GM18502 (cell line): ENCODE results near the gene MBD2.
"Not testable (repeated sequence)": the region's sequence is repeated elsewhere in the genome, so short reads cannot be mapped to it uniquely, and the experiment has no call there.

Experiments used
- ATAC-seq: cut with Tn5 transposase; IDR thresholded peaks from one replicate; pipeline ENCODE4 v1.9.1; 2021; ENCODE audit warnings: mild to moderate bottlenecking; ENCODE audit not compliant: unreplicated experiment, poor library complexity

MBD2 gene

GRCh38 chr18:54155412-54155811, 69.1 kb downstream of the MBD2 start:
- no peak for ATAC-seq

DNA sequence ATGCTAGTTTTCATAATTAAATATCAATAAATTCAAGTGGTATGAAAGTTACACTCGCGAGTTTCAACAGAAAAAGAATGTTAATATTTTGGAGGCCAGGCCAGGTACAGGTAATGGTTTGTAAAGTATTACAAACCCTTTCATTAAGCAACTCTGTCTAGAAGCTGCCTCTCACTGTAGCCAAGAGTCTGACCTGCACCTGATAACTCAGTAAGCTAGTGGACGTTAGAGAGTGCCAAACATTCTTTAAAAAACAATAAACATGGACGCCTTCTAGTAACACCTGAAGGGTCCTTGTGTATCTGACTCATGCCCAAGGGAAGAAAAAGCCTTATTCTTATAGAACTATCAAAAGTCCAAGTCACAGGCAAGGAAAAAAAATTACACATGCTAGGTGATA, 70.2 kb downstream of the MBD2 start:
- ATAC-seq: no peak

DNA sequence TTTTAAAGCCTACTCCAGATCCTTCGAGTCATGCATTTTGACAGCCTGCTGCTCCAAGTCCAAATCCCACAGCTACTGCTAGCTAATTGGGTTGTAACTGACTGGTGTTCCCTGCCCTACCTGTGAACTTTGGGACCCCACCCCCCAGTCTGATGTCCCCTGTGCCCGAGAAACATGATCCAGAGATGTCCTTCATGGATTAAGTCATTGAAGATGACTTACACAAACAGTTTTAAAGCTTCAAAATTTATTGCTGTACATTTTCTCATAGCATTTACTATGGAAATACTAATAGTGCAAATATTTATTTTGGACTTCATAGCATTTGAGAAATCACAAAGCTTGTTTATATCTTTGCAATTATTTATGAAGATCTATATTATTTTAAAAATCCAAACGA, 73.1 kb downstream of the MBD2 start:
- ATAC-seq: no peak

DNA sequence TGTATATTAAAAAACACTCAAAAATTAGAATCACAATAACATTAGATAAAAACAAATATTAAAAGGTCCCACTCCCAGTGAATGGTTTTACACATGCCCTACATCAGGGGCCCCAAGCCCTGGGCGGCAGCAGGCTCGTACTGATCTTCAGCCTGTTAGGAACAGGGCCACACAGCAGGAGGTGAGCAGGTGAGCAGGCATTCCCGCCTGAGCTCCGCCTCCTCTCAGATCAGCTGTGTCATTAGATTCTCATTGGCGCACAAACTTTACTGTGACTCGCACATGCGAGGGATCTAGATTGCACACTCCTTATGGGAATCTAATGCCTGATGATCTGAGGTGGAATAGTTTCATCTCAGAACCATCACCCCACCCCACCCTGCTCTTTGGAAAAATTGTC, 74.2 kb downstream of the MBD2 start:
- ATAC-seq: no peak

DNA sequence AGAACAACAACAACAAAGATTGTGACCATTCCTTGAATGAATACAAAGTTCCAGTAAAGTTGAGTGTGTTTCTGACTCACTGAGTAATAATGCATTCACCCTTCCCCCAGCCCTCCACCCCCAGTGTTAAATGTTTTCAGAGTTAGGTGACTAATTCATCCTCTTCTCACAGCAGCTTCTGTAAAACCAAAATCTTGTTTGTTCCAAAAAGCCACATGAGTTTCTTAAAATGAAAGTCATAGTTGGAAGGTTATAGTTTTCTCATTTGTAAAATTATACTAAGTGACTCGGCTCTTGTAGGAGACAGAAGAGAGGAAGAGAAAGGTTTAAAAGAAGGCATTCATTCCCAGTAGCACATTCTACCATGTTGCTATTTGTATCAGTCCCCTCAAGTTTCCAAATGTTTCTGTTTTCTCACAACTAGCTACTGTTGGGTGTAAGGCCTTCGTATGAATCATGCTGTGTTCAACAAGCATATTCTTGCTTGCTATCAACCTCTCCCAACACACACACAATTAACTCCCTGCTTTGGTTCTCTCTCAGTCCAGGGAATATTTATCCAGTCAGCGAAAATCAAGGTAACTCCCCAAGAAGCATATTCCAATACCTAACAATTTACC, 75.3 kb downstream of the MBD2 start:
- ATAC-seq: peak; percentile 60

GRCh38 chr18:54148678-54149077, 75.8 kb downstream of the MBD2 start:
- ATAC-seq: no peak

GRCh38 chr18:54148151-54148550, 76.3 kb downstream of the MBD2 start:
- no peak for ATAC-seq

DNA sequence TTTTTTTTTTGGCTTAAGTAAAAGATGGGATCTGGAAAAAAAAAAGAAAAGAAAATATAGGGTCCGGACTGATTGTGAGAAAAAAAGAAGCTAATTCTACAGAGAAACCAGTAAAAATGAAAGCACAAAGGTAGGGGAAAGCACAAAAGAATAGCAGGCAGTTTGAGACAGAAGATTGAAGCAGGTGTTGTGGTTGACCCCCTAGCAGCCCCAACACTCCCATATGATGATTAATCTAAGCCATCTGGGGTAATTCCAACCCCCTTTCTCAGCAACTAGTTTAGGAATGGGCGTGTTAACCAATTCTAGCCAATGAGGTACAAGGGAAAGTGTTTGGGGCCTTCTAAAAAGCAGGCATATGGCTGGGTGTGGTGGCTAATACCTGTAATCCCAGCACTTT, 77.0 kb downstream of the MBD2 start:
- ATAC-seq: peak; percentile 85

GRCh38 chr18:54141041-54141608, 83.3 kb downstream of the MBD2 start:
- no peak for ATAC-seq

- no peak for ATAC-seq
Observed at GRCh38 chr18:54140641-54141040, 83.8 kb downstream of the MBD2 start.

- no peak for ATAC-seq
Observed at GRCh38 chr18:54135216-54135615, 89.3 kb downstream of the MBD2 start.

- no peak for ATAC-seq
Observed at GRCh38 chr18:54134053-54134452, 90.4 kb downstream of the MBD2 start.

DNA sequence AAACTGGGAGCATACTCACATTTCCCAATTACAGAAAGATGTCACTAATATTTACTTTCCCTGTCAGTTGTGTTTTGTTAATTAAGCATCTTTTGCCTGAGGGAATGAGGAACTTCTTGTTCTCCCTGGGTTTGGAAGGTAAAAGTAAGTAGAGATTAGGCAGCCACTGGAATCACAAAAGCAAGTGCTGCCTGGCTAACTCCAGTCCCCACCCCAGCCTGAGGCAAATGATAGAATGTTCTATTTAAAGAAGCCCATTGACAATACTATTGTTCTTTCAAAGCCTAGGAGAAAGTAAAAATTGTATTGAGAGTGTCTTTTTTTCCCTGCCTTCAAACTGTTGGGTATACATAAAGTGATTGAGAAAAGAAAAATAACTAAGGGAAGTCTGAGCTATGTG, 93.8 kb downstream of the MBD2 start:
- ATAC-seq: no peak

- no peak for ATAC-seq
Observed at GRCh38 chr18:54130177-54130576, 94.3 kb downstream of the MBD2 start.

GRCh38 chr18:54129448-54130067, 94.9 kb downstream of the MBD2 start:
- peak; percentile 90 for ATAC-seq

DNA sequence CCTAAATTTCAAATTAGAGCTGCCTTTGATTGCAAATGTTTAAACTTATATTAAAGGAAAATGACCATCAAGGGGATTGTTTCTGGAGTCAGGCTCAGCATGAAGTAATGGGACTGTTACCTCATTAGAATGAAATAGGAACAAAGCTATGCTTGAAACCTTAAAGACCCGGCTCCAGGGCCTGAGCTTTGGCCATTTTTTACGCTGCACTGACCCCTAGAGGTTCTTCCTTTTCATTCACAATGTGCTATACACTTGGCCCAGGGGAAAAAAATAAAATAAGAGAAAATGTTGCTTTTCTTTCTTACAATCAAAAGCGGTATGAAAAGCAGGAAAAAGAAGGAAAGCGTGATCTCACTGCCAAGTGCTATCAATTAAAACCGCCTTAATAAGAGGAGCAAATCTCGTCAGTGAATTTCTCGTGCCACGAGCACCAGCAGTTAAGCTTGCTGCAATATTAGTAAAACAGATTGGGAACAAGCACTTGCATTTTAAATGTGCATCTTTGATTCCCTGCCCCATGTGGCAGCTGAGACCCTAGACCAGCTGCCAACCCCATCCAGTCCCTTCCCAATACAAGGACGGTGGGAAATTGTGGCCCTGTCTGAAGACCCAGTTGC, 96.6 kb downstream of the MBD2 start:
- ATAC-seq: peak; percentile 64

DNA sequence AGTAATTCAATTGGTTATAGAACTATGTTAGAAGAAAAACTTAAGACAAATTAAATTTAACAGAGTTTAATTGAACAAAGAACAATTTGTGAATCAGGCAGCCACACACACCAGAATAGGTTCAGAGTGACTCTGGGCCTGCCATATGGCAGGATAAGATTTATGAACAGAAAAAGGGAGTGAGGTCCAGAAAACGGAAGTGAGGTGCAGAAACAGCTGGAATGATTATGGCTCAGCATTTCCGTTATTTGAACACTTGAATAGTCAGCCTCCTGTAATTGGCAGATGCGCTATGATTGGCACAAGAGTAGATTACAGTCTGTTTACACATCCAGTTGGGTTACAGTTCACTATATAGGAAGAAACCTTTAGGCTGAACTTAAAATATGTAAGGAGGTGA, 99.0 kb downstream of the MBD2 start:
- no peak for ATAC-seq

- not testable (repeated sequence) for ATAC-seq
Observed at GRCh38 chr18:54123720-54124440, 100.6 kb downstream of the MBD2 start.

- peak; percentile 95 for ATAC-seq
Observed at GRCh38 chr18:54119524-54120019, 104.9 kb downstream of the MBD2 start.

GRCh38 chr18:54117853-54118773, 106.4 kb downstream of the MBD2 start:
- no peak for ATAC-seq
